CD14-positive monocyte (primary cell): ENCODE data around the gene MFSD8. TPM values are rescaled to one million over a fixed set of nuclear protein-coding genes. Genes with fewer than 3 reads are reported as not detected.

ENCODE experiments used
- DNase-seq, 3 donors: peaks; one replicate each; pipeline ENCODE4 v3.0.0-alpha.2; 2011 to 2022
- H2AFZ ChIP-seq: 2 replicates; pipeline ENCODE4 v1.6.0; 2012; ENCODE audit warnings: mild to moderate bottlenecking, low read depth, low read length, inconsistent platforms; ENCODE audit not compliant: insufficient read depth, poor library complexity, severe bottlenecking
- H3K27ac ChIP-seq, 2 donors: 1 replicate in 1 of 2; 2 replicates in 1 of 2; pipeline ENCODE4 v1.5.1; 2012 to 2013; ENCODE audit warnings: low read length in 2 of 2, control low read depth in 1 of 2, inconsistent platforms in 1 of 2, low read depth in 1 of 2, mild to moderate bottlenecking in 1 of 2
- H3K27me3 ChIP-seq, 2 donors: one replicate each; pipeline versions ENCODE4 v1.6.0 to v1.6.1; 2011 to 2013; ENCODE audit warnings: low read length in 2 of 2; ENCODE audit not compliant: control insufficient read depth in 2 of 2, insufficient read depth in 2 of 2
- H3K36me3 ChIP-seq, 2 donors: replicated peaks in 1 of 2; 1 replicate in 1 of 2; 2 replicates in 1 of 2; pipeline versions ENCODE4 v1.5.1 to v1.6.1; 2012 to 2013; ENCODE audit warnings: low read length in 2 of 2, control low read depth in 1 of 2, inconsistent platforms in 1 of 2, mild to moderate bottlenecking in 1 of 2; ENCODE audit not compliant: insufficient read depth in 2 of 2, control insufficient read depth in 1 of 2
- H3K4me1 ChIP-seq, 2 donors: 1 replicate in 1 of 2; 2 replicates in 1 of 2; pipeline versions ENCODE4 v1.5.1 to v1.6.1; 2012 to 2013; ENCODE audit warnings: low read length in 2 of 2, control low read depth in 1 of 2, inconsistent platforms in 1 of 2, mild to moderate bottlenecking in 1 of 2, moderate library complexity in 1 of 2; ENCODE audit not compliant: insufficient read depth in 2 of 2, control insufficient read depth in 1 of 2
- H3K4me2 ChIP-seq: replicated peaks from 2 replicates; pipeline ENCODE3; 2012; ENCODE audit warnings: low read length, moderate library complexity, mild to moderate bottlenecking; ENCODE audit not compliant: poor library complexity, severe bottlenecking; ENCODE audit errors: extremely low read depth
- H3K4me3 ChIP-seq, 3 experiments: fragments of 200-600 bp in 1 of 3; sonication (generic) in 1 of 3; replicated peaks in 1 of 3; 1 replicate in 2 of 3; 2 replicates in 1 of 3; pipeline ENCODE4 v1.5.1; 2011 to 2013; ENCODE audit warnings: low read length in 3 of 3, mild to moderate bottlenecking in 3 of 3, control low read depth in 2 of 3, low read depth in 2 of 3, inconsistent platforms in 1 of 3, moderate library complexity in 1 of 3
- H3K79me2 ChIP-seq: 2 replicates; pipeline ENCODE4 v1.6.0; 2012; ENCODE audit warnings: mild to moderate bottlenecking, control low read depth, inconsistent platforms, low read length, moderate library complexity; ENCODE audit not compliant: insufficient read depth
- H3K9ac ChIP-seq: 2 replicates; pipeline ENCODE4 v1.6.0; 2017; ENCODE audit warnings: low read length, mild to moderate bottlenecking; ENCODE audit not compliant: insufficient read depth, poor library complexity, severe bottlenecking
- H3K9me3 ChIP-seq, 2 donors: replicated peaks in 1 of 2; 1 replicate in 1 of 2; 2 replicates in 1 of 2; pipeline versions ENCODE4 v1.5.1 to v1.6.1; 2012 to 2013; ENCODE audit warnings: low read length in 2 of 2, control low read depth in 1 of 2; ENCODE audit not compliant: control insufficient read depth in 1 of 2, insufficient read depth in 1 of 2
- H4K20me1 ChIP-seq: 2 replicates; pipeline ENCODE4 v1.6.0; 2012; ENCODE audit warnings: mild to moderate bottlenecking, low read length, control low read depth, moderate library complexity; ENCODE audit not compliant: insufficient read depth
- H3K27ac Mint-ChIP-seq, 7 donors: one replicate each; pipeline ENCODE4 v1.8.0; 2020; ENCODE audit warnings: mild to moderate bottlenecking in 7 of 7, mixed read lengths in 7 of 7, moderate library complexity in 6 of 7, inconsistent platforms in 2 of 7
- H3K27me3 Mint-ChIP-seq, 3 donors: one replicate each; pipeline ENCODE4 v1.8.0; 2021 to 2022; ENCODE audit warnings: low read depth in 3 of 3, mild to moderate bottlenecking in 3 of 3, mixed read lengths in 3 of 3, moderate library complexity in 3 of 3, inconsistent platforms in 1 of 3
- H3K36me3 Mint-ChIP-seq, 2 donors: one replicate each; pipeline ENCODE4 v1.8.0; 2020; ENCODE audit warnings: mixed read lengths in 2 of 2, inconsistent platforms in 1 of 2, mild to moderate bottlenecking in 1 of 2
- H3K4me1 Mint-ChIP-seq: one replicate; pipeline ENCODE4 v1.8.0; 2020; ENCODE audit warnings: mild to moderate bottlenecking, mixed read lengths
- H3K4me3 Mint-ChIP-seq, 2 donors: one replicate each; pipeline ENCODE4 v1.8.0; 2020; ENCODE audit warnings: mild to moderate bottlenecking in 2 of 2, mixed read lengths in 2 of 2, moderate library complexity in 1 of 2
- H3K9me3 Mint-ChIP-seq, 7 donors: one replicate each; pipeline ENCODE4 v1.8.0; 2020 to 2022; ENCODE audit warnings: mixed read lengths in 7 of 7, mild to moderate bottlenecking in 6 of 7, moderate library complexity in 6 of 7, inconsistent platforms in 2 of 7
- WGBS: methylation state at CpG from one replicate; pipeline ENCODE4 v1.1.5; 2013; ENCODE audit warnings: missing lambda C conversion rate; ENCODE audit not compliant: insufficient coverage; 5-methylcytosine and 5-hydroxymethylcytosine counted together
- intact Hi-C, 2 donors: fragments of 100-400 bp; cut with micrococcal nuclease; formaldehyde crosslinking; loops; one replicate each; pipeline versions ENCODE4 v1.15.0 to v1.15.1; 2023
- polyA plus RNA-seq, 3 donors: library from polyadenylated mRNA; depleted of rRNA in 1 of 3; unstranded in 2 of 3; stranded (reverse) in 1 of 3; fragments of 300-500 nt in 2 of 3; fragments of >200 nt in 1 of 3; fragmentation: Illumina TruSeq in 2 of 3; gene quantifications; 1 replicate in 2 of 3; 2 replicates in 1 of 3; pipeline ENCODE4 v1.2.3, GENCODE V29; 2012 to 2021
- TF ChIP-seq, protein P1 (sequence below): fragments of 200-600 bp; IDR thresholded peaks from one replicate; pipeline ENCODE4 v1.8.0; 2022; ENCODE audit warnings: antibody characterized with exemption, mild to moderate bottlenecking

The MFSD8 gene
- polyA plus RNA-seq, 3 donors = 7.0 to 15.8 (median 14.2) TPM

DNA sequence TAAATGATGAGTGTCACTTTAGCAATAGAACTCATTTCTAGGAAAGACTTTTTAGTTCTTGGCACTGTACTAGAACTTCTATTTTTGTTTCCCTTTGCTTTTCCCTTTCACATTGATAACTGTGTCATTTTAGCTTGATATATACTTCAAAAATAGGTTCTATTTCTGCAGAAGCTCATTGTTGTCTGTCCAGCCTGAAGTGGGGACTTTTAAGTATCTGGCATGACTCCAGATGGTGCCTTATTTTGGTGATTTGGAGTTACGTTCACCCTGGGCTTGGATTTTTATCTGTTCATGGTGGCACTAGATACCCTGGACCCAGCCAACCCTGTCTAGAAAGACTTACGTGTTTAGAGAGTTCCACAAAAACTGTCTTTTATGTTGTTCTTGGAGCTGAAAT lies 3.6 kb upstream of the MFSD8 start:
- no peak overlapping the region for H2AFZ ChIP-seq
- no peak overlapping the region for H3K4me3 ChIP-seq
- Mint-ChIP-seq H3K27ac (no peak overlapping the region), H3K27me3 (no peaks in the 10 kb centered on the region), H3K36me3 (peaks cover 8 to 26% of the 10 kb centered on the region in 2 donors), H3K4me3 (no peak overlapping the region), H3K4me1 (peaks cover 17% of the 10 kb centered on the region), H3K9me3 (peaks cover 0 to 1% (median 0%) of the 10 kb centered on the region in 7 donors)
- TF ChIP-seq, protein P1, sequence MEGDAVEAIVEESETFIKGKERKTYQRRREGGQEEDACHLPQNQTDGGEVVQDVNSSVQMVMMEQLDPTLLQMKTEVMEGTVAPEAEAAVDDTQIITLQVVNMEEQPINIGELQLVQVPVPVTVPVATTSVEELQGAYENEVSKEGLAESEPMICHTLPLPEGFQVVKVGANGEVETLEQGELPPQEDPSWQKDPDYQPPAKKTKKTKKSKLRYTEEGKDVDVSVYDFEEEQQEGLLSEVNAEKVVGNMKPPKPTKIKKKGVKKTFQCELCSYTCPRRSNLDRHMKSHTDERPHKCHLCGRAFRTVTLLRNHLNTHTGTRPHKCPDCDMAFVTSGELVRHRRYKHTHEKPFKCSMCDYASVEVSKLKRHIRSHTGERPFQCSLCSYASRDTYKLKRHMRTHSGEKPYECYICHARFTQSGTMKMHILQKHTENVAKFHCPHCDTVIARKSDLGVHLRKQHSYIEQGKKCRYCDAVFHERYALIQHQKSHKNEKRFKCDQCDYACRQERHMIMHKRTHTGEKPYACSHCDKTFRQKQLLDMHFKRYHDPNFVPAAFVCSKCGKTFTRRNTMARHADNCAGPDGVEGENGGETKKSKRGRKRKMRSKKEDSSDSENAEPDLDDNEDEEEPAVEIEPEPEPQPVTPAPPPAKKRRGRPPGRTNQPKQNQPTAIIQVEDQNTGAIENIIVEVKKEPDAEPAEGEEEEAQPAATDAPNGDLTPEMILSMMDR = no peak
- H3K4me2 ChIP-seq = no peak overlapping the region
- no peaks in the 10 kb centered on the region for H3K27me3 ChIP-seq
- H3K27ac ChIP-seq = no peak overlapping the region
- intact Hi-C loops = loop anchor here (5.0 to 10.0 kb wide), 4 partner anchors 86 to 1126 kb away; partner anchors contain the start of genes C4orf33 (in 1 of the 2), LARP1B (in 1 of the 2), PGRMC2 (in 1 of the 2) and PLK4 (in 1 of the 2)
- DNase-seq = no peak
- H3K9me3 ChIP-seq = no peaks in the 10 kb centered on the region
- H3K79me2 ChIP-seq = peaks cover 85% of the 10 kb centered on the region
- 86% methylated on average over 1 of the region's 2 CpGs for WGBS
- peaks cover 12 to 16% of the 10 kb centered on the region in 2 donors for H3K4me1 ChIP-seq
- H3K9ac ChIP-seq = no peak overlapping the region
- H4K20me1 ChIP-seq = peaks cover 12% of the 10 kb centered on the region
- peaks cover 3 to 9% of the 10 kb centered on the region in 2 donors for H3K36me3 ChIP-seq

- H3K9ac ChIP-seq = no peak overlapping the region
- no peaks in the 10 kb centered on the region for H3K27me3 ChIP-seq
- Mint-ChIP-seq H3K4me3 (no peak overlapping the region), H3K27ac (no peak overlapping the region), H3K4me1 (peaks cover 26% of the 10 kb centered on the region), H3K36me3 (peaks cover 9 to 24% of the 10 kb centered on the region in 2 donors), H3K27me3 (no peaks in the 10 kb centered on the region), H3K9me3 (peaks cover 0 to 1% (median 0%) of the 10 kb centered on the region in 7 donors)
- H3K4me3 ChIP-seq = no peak overlapping the region
- H3K9me3 ChIP-seq = no peaks in the 10 kb centered on the region
- intact Hi-C loops = loop anchor here (5.0 to 10.0 kb wide), 4 partner anchors 85 to 1128 kb away; partner anchors contain the start of genes C4orf33 (in 1 of the 2), LARP1B (in 1 of the 2), PGRMC2 (in 1 of the 2) and PLK4 (in 1 of the 2)
- H3K4me2 ChIP-seq = no peak overlapping the region
- H3K79me2 ChIP-seq = peaks cover 83% of the 10 kb centered on the region
- no peak for DNase-seq
- H3K36me3 ChIP-seq = no peaks in the 10 kb centered on the region
- peaks cover 6% of the 10 kb centered on the region for H4K20me1 ChIP-seq
- no CpG with 5 or more reads among the region's 1 CpG for WGBS
- H2AFZ ChIP-seq = no peak overlapping the region
- H3K27ac ChIP-seq = no peak overlapping the region
- H3K4me1 ChIP-seq = peaks cover 12 to 17% of the 10 kb centered on the region in 2 donors
- TF ChIP-seq, protein P1 = no peak
These were observed 2.3 kb upstream of the MFSD8 start for GRCh38 chr4:127967141-127967775.
